ENCODE data around the gene GOLGA2. TPM values are rescaled to one million over a fixed set of nuclear protein-coding genes. Genes with fewer than 3 reads are reported as not detected.
A peak's percentile ranks its signal among the peaks of the same experiment; 100 is the strongest.

Gene GOLGA2
- total RNA-seq, 1 donor from 2014 or later = 75.8 TPM

DNA sequence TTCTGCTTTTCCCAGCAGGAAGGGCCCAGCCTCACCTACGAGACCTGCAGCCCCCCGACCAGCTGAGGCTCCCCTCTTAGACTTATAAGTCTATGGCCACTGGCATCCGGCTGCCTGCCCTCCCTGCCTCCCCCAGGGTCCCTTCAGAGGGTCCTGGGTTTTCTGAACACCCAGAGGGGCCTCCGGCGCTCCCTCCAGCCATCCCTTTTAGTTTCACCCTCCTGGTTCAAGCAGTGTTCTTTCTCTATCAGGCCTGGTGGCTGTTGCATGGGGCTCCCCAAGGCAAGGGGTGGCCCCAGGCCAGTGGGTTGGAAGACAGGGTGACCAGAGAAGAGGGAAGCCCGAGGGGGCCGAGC is 21.8 kb downstream of the GOLGA2 start:
- Histone ChIP-seq H3K27me3 (ENCODE audit: control insufficient read depth, insufficient read depth, low read length) (no peaks in the 10 kb centered on the region), H3K36me3 (ENCODE audit: control insufficient read depth, insufficient read depth, low read length) (peaks cover 7% of the 10 kb centered on the region), H3K4me3 (ENCODE audit: low read depth, low read length) (no peak overlapping the region)
- TF ChIP-seq, protein P1, sequence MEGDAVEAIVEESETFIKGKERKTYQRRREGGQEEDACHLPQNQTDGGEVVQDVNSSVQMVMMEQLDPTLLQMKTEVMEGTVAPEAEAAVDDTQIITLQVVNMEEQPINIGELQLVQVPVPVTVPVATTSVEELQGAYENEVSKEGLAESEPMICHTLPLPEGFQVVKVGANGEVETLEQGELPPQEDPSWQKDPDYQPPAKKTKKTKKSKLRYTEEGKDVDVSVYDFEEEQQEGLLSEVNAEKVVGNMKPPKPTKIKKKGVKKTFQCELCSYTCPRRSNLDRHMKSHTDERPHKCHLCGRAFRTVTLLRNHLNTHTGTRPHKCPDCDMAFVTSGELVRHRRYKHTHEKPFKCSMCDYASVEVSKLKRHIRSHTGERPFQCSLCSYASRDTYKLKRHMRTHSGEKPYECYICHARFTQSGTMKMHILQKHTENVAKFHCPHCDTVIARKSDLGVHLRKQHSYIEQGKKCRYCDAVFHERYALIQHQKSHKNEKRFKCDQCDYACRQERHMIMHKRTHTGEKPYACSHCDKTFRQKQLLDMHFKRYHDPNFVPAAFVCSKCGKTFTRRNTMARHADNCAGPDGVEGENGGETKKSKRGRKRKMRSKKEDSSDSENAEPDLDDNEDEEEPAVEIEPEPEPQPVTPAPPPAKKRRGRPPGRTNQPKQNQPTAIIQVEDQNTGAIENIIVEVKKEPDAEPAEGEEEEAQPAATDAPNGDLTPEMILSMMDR (IDR thresholded peaks at IDR 0.05; ENCODE audit: insufficient read depth, low read length, poor library complexity, severe bottlenecking) = no peak
- DNase-seq (ENCODE audit: low read depth) = no peak

- TF ChIP-seq, protein P1 (IDR thresholded peaks at IDR 0.05; ENCODE audit: insufficient read depth, low read length, poor library complexity, severe bottlenecking) = no peak
- Histone ChIP-seq H3K4me3 (ENCODE audit: low read depth, low read length) (no peak overlapping the region), H3K27me3 (ENCODE audit: control insufficient read depth, insufficient read depth, low read length) (no peaks in the 10 kb centered on the region), H3K36me3 (ENCODE audit: control insufficient read depth, insufficient read depth, low read length) (peaks cover 5% of the 10 kb centered on the region)
- no peak for DNase-seq (ENCODE audit: low read depth)
These were observed 22.4 kb downstream of the GOLGA2 start for GRCh38 chr9:128253140-128253990.

DNA sequence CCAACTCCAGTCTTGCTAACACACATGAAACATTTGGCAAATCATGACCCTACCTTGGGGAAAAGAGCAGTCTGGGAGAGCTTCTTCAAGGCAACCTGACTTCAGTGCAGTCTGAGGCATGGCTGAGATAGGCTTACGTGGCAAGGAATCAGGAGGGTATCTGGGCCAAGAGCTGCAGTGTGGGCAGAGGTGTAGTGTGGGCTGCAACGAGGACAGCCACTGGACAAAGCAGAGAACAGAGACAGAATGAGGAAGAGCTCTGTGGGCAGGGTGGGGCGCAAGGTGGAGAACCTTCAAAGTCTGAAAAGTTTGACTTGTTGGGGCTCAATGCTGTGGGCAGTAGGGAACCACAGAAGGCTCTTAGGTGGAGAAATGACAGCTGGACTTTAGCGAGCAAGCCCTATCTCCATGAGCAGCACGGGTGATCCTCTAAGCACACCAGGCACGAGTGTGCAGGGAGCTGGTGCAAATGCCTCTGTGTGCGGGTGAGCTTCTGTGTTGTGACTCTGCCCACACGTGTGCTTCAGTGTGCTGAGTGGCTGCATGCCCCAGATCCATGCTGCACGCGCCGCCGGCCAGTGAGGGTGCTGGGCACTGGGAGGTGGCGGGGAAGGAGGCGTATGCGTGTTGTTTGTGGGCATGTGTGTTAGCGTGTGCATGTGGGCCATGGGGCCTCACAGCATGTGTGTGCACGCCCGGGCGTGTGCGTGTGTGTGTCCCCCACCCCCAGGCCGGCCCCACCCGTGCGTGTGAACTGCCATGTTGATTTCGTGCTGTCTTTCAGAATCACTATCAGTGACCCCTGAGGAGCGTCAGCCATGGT is 23.3 kb downstream of the GOLGA2 start:
- no peak for DNase-seq (ENCODE audit: low read depth)
- TF ChIP-seq, protein P1 (IDR thresholded peaks at IDR 0.05; ENCODE audit: insufficient read depth, low read length, poor library complexity, severe bottlenecking) = no peak
- H3K4me3 ChIP-seq (ENCODE audit: low read depth, low read length) = no peak overlapping the region
- no peaks in the 10 kb centered on the region for H3K27me3 ChIP-seq (ENCODE audit: control insufficient read depth, insufficient read depth, low read length)
- H3K36me3 ChIP-seq (ENCODE audit: control insufficient read depth, insufficient read depth, low read length) = peaks cover 5% of the 10 kb centered on the region

DNA sequence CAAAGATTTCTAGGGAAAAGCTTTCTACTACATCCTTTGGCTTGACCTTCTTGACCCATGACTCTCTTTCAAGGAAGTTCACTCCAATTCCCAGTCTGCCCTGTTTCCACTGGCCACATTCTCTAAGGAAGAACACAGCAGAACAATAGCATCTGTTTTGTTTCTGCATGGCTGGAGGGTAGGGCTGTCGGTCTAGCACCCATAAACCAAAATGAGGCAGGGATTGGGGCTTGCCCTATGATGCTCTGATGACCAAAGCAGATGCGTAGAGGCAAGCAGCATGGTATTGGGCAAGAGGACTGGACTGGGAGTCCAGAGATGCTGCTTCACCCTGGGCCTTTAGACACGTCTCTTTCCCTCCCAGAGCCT is 24.1 kb downstream of the GOLGA2 start:
- H3K4me3 ChIP-seq (ENCODE audit: low read depth, low read length) = no peak overlapping the region
- no peaks in the 10 kb centered on the region for H3K27me3 ChIP-seq (ENCODE audit: control insufficient read depth, insufficient read depth, low read length)
- TF ChIP-seq, protein P1 (IDR thresholded peaks at IDR 0.05; ENCODE audit: insufficient read depth, low read length, poor library complexity, severe bottlenecking) = no peak
- peaks cover 1% of the 10 kb centered on the region for H3K36me3 ChIP-seq (ENCODE audit: control insufficient read depth, insufficient read depth, low read length)
- no peak for DNase-seq (ENCODE audit: low read depth)

DNA sequence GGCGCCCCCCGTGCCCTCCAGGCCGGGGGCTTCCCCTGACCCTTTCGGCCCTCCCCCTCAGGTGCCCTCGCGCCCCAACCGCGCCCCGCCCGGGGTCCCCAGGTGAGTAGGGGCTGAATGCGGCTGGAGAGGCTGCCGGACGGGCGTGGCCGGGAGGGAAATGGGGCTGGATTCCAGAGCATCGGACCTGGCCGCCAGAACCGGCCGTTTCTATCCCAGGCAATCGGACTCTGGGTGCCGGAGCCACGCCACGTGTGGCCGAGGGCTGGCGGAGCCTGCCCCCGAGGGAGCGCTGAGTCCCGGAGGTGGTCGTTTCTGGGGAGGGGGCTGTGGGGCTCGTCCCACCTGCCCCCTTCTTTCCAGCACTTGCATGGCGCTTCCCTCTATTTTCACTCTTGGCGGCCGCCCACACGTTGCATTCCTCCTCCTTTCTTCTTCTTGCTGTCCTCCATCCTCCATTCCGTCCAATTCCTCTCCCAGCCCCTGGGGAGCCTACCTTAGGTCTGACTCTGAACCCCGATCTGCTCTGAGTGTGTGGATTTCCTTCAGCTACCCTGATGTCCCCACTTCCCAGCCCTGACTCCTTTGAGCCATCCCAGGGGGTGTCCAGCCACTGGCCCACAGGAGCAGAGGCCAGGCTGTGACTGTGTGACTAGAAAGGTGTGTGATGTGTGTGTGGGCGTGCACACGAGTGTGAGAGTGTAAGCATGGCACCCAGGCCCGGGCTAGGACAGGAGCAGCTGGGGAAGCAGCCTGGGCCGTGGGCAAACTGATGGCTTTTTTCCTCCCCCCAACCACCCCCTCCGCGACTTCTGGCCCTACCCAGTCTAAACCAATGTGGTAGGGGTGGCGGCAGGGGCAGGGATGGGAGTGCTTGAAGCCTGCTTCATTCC is 24.7 kb downstream of the GOLGA2 start:
- peaks cover 1% of the 10 kb centered on the region for H3K36me3 ChIP-seq (ENCODE audit: control insufficient read depth, insufficient read depth, low read length)
- H3K27me3 ChIP-seq (ENCODE audit: control insufficient read depth, insufficient read depth, low read length) = no peaks in the 10 kb centered on the region
- TF ChIP-seq, protein P1 (IDR thresholded peaks at IDR 0.05; ENCODE audit: insufficient read depth, low read length, poor library complexity, severe bottlenecking) = no peak
- no peak for DNase-seq (ENCODE audit: low read depth)
- H3K4me3 ChIP-seq (ENCODE audit: low read depth, low read length) = peak overlapping the region; percentile 38
